A549 (cell line): ENCODE data around the gene ZNF471. TPM values are rescaled to one million over a fixed set of nuclear protein-coding genes. Genes with fewer than 3 reads are reported as not detected.

Experiments used
- ATAC-seq, 2 experiments: fragments of 200-7000 bp in 1 of 2; fragments of >200 bp in 1 of 2; cut with Nextera tagmentation in 1 of 2; cut with Tn5 transposase in 1 of 2; 3 replicates each; pipeline versions ENCODE4 v1.8.0 to v1.9.1; 2018 to 2020; ENCODE audit warnings: mild to moderate bottlenecking in 1 of 2, moderate library complexity in 1 of 2
- CTCF ChIA-PET: fragments of 300-600 bp; sonication (Branson Sonifier 250); formaldehyde crosslinking; extraction: SDS; loops from one replicate; lab custom pipeline; 2021; ENCODE audit warnings: antibody characterized with exemption, inconsistent platforms; lab: Yijun Ruan, JAX
- POLR2A ChIA-PET: fragments of 350-600 bp; formaldehyde crosslinking; extraction: SDS; loops from one replicate; lab custom pipeline; 2021; ENCODE audit warnings: antibody characterized with exemption, inconsistent platforms; lab: Yijun Ruan, JAX
- DNase-seq, 2 experiments: peaks; one replicate each; pipeline versions ENCODE4 v3.0.0 to v3.0.0-alpha.2; 2011 to 2016; ENCODE audit warnings: low read depth in 1 of 2, low spot score in 1 of 2
- FAIRE-seq: peaks from 2 replicates; lab custom pipeline; 2011; peaks lifted over from hg19 to GRCh38; lab: Jason Lieb, UNC
- H3K27ac ChIP-seq, 2 experiments: fragments of >200 bp; sonication (Bioruptor Twin); formaldehyde crosslinking; 3 replicates each; pipeline ENCODE4 v1.5.1; 2016 to 2017
- H3K4me1 ChIP-seq: fragments of >200 bp; sonication (Bioruptor Twin); formaldehyde crosslinking; 3 replicates; pipeline ENCODE4 v1.6.1; 2016
- H3K4me2 ChIP-seq: fragments of >200 bp; sonication (Bioruptor Twin); formaldehyde crosslinking; 3 replicates; pipeline ENCODE4 v1.6.1; 2016
- H3K4me3 ChIP-seq: fragments of >200 bp; sonication (Bioruptor Twin); formaldehyde crosslinking; 3 replicates; pipeline ENCODE4 v1.5.1; 2016
- H3K9me3 ChIP-seq: fragments of >200 bp; sonication (Bioruptor Twin); formaldehyde crosslinking; 3 replicates; pipeline ENCODE4 v1.6.1; 2016
- CBX8 ChIP-seq: fragments of 200-600 bp; sonication (generic); IDR thresholded peaks from 2 replicates; pipeline ENCODE4 v1.6.1; 2016
- CEBPB ChIP-seq, 2 experiments: fragments of >200 bp in 1 of 2; sonication (Bioruptor Twin) in 1 of 2; formaldehyde crosslinking in 1 of 2; IDR thresholded peaks; 2 replicates each; pipeline ENCODE4 v1.6.1; 2012 to 2016
- EP300 ChIP-seq, 2 experiments: fragments of >200 bp; sonication (Bioruptor Twin); formaldehyde crosslinking; IDR thresholded peaks; 2 replicates in 1 of 2; 3 replicates in 1 of 2; pipeline ENCODE4 v1.6.1; 2016 to 2017
- ESRRA ChIP-seq: fragments of 150-350 bp; IDR thresholded peaks from 2 replicates; pipeline ENCODE4 v1.6.1; 2014; ENCODE audit warnings: mild to moderate bottlenecking, low read length, borderline replicate concordance
- FOSL2 ChIP-seq, 2 experiments: fragments of 450-650 bp in 1 of 2; fragments of >200 bp in 1 of 2; sonication (Bioruptor Twin) in 1 of 2; formaldehyde crosslinking; IDR thresholded peaks; 2 replicates each; pipeline versions ENCODE4 v1.5.0 to v1.6.1; 2016 to 2020; ENCODE audit warnings: mild to moderate bottlenecking in 1 of 2, moderate library complexity in 1 of 2
- HDAC2 ChIP-seq: fragments of 200-600 bp; sonication (generic); IDR thresholded peaks from 2 replicates; pipeline ENCODE4 v1.6.1; 2016
- HEYL ChIP-seq: fragments of 250-450 bp; sonication (Bioruptor Pico); IDR thresholded peaks from 2 replicates; pipeline ENCODE4 v1.8.0; 2021; ENCODE audit warnings: mild to moderate bottlenecking, moderate library complexity
- HOXA7 ChIP-seq: fragments of 250-450 bp; sonication (Bioruptor Pico); IDR thresholded peaks from 2 replicates; pipeline ENCODE4 v1.5.0; 2020; ENCODE audit warnings: mild to moderate bottlenecking, moderate library complexity
- HOXB13 ChIP-seq: fragments of 250-450 bp; sonication (Bioruptor Pico); IDR thresholded peaks from 2 replicates; pipeline ENCODE4 v1.5.0; 2020; ENCODE audit warnings: low read depth, mild to moderate bottlenecking, moderate library complexity
- JUN ChIP-seq, 2 experiments: fragments of >200 bp; sonication (Bioruptor Twin); formaldehyde crosslinking; IDR thresholded peaks; 2 replicates in 1 of 2; 3 replicates in 1 of 2; pipeline ENCODE4 v1.6.1; 2016 to 2017
- JUNB ChIP-seq: fragments of >200 bp; sonication (Bioruptor Twin); formaldehyde crosslinking; IDR thresholded peaks from 2 replicates; pipeline ENCODE4 v1.6.1; 2016
- KDM5A ChIP-seq: fragments of 200-600 bp; sonication (generic); IDR thresholded peaks from 2 replicates; pipeline ENCODE4 v1.6.1; 2016; ENCODE audit warnings: antibody characterized with exemption, mild to moderate bottlenecking
- MAFK ChIP-seq: fragments of 450-650 bp; IDR thresholded peaks from 2 replicates; pipeline ENCODE4 v1.6.1; 2014; ENCODE audit not compliant: partially characterized antibody
- MAZ ChIP-seq: fragments of 150-350 bp; IDR thresholded peaks from 2 replicates; pipeline ENCODE4 v1.6.1; 2014; ENCODE audit warnings: antibody characterized with exemption, low read depth, low read length, borderline replicate concordance
- MYC ChIP-seq: IDR thresholded peaks from 2 replicates; pipeline ENCODE4 v1.6.1; 2012; ENCODE audit warnings: mild to moderate bottlenecking, inconsistent platforms, low read length, improper control_type of control experiment, borderline replicate concordance
- NR3C1 ChIP-seq: fragments of >200 bp; sonication (Bioruptor Twin); formaldehyde crosslinking; IDR thresholded peaks from 3 replicates; pipeline ENCODE4 v1.6.1; 2017
- POLR2AphosphoS2 ChIP-seq: conservative IDR thresholded peaks from 2 replicates; pipeline ENCODE4 v1.6.1; 2012; ENCODE audit warnings: low read length, improper control_type of control experiment, inconsistent platforms
- RAD21 ChIP-seq, 2 experiments: fragments of >200 bp in 1 of 2; sonication (Bioruptor Twin) in 1 of 2; formaldehyde crosslinking in 1 of 2; IDR thresholded peaks in 1 of 2; conservative IDR thresholded peaks in 1 of 2; 2 replicates in 1 of 2; 3 replicates in 1 of 2; pipeline ENCODE4 v1.6.1; 2012 to 2018; ENCODE audit warnings: inconsistent platforms in 1 of 2
- RNF2 ChIP-seq: fragments of 200-600 bp; sonication (generic); IDR thresholded peaks from 2 replicates; pipeline ENCODE4 v1.6.1; 2016; ENCODE audit warnings: low read depth, mild to moderate bottlenecking, antibody characterized with exemption, moderate library complexity, borderline replicate concordance
- SMC3 ChIP-seq: fragments of >200 bp; sonication (Bioruptor Twin); formaldehyde crosslinking; IDR thresholded peaks from 3 replicates; pipeline ENCODE4 v1.6.1; 2018; ENCODE audit warnings: inconsistent platforms
- TP53 ChIP-seq: fragments of 250-450 bp; sonication (Bioruptor Pico); IDR thresholded peaks from 2 replicates; pipeline ENCODE4 v1.5.0; 2021; ENCODE audit warnings: mild to moderate bottlenecking, moderate library complexity
- ZC3H11A ChIP-seq: fragments of 450-650 bp; IDR thresholded peaks from 2 replicates; pipeline ENCODE4 v1.6.1; 2014; ENCODE audit warnings: antibody characterized with exemption, mild to moderate bottlenecking
- ZFP36 ChIP-seq: fragments of 450-650 bp; IDR thresholded peaks from 2 replicates; pipeline ENCODE4 v1.6.1; 2014; ENCODE audit warnings: borderline replicate concordance; ENCODE audit not compliant: partially characterized antibody
- ZNF302 ChIP-seq: fragments of 250-450 bp; sonication (Bioruptor Pico); IDR thresholded peaks from 2 replicates; pipeline ENCODE4 v1.9.0; 2021; ENCODE audit warnings: inconsistent platforms, mild to moderate bottlenecking, moderate library complexity
- WGBS: methylation state at CpG from one replicate; pipeline ENCODE4 v1.1.6; 2017; ENCODE audit errors: missing lambda C conversion rate; 5-methylcytosine and 5-hydroxymethylcytosine counted together
- polyA minus RNA-seq: library from RNA; depleted of rRNA, polyadenylated mRNA; stranded (reverse); fragments of >200 nt; gene quantifications from 2 replicates; pipeline ENCODE4 v1.2.3, GENCODE V29; 2011; rRNA and poly(A)+ RNA removed
- polyA plus RNA-seq, 4 experiments: library from polyadenylated mRNA; depleted of rRNA in 3 of 4; stranded (reverse); fragments of >200 nt; fragmentation: RNase III in 1 of 4; extraction: RNeasy Plus Mini Kit Qiagen cat#74134 plus additional on column Dnase treatment in 1 of 4; gene quantifications; 2 replicates in 3 of 4; 3 replicates in 1 of 4; pipeline ENCODE4 v1.2.3, GENCODE V29; 2011 to 2017
- TF ChIP-seq, protein P1 (sequence below): fragments of 450-650 bp; IDR thresholded peaks from 2 replicates; pipeline ENCODE4 v1.6.1; 2014; ENCODE audit warnings: antibody characterized with exemption
- TF ChIP-seq, protein P2 (sequence below): fragments of 150-350 bp; IDR thresholded peaks from 2 replicates; pipeline ENCODE4 v1.6.1; 2014; ENCODE audit warnings: low read depth, mild to moderate bottlenecking, low read length
- TF ChIP-seq, protein P3 (sequence below): fragments of 250-450 bp; sonication (Bioruptor Pico); IDR thresholded peaks from 2 replicates; pipeline ENCODE4 v1.5.0; 2020; ENCODE audit warnings: low read depth, mild to moderate bottlenecking, moderate library complexity
- TF ChIP-seq, protein P4 (sequence below): IDR thresholded peaks from 2 replicates; pipeline ENCODE4 v1.6.1; 2012

ZNF471 gene
- 0.18 and 0.20 TPM in 2 replicates for polyA plus RNA-seq (2011; rRNA removed)
- under 0.01 and 0.03 TPM in 2 replicates for polyA plus RNA-seq (2012; cell fraction: cytosol; rRNA removed)
- 0.04 and 0.07 TPM in 2 replicates for polyA plus RNA-seq (2012; cell fraction: nucleus; rRNA removed)
- 0.04 to 0.16 TPM (median 0.07 TPM) in 3 replicates for polyA plus RNA-seq (2017; fragmentation: RNase III; extraction: RNeasy Plus Mini Kit Qiagen cat#74134 plus additional on column Dnase treatment)
- 0.08 and 0.49 TPM in 2 replicates for polyA minus RNA-seq

DNA sequence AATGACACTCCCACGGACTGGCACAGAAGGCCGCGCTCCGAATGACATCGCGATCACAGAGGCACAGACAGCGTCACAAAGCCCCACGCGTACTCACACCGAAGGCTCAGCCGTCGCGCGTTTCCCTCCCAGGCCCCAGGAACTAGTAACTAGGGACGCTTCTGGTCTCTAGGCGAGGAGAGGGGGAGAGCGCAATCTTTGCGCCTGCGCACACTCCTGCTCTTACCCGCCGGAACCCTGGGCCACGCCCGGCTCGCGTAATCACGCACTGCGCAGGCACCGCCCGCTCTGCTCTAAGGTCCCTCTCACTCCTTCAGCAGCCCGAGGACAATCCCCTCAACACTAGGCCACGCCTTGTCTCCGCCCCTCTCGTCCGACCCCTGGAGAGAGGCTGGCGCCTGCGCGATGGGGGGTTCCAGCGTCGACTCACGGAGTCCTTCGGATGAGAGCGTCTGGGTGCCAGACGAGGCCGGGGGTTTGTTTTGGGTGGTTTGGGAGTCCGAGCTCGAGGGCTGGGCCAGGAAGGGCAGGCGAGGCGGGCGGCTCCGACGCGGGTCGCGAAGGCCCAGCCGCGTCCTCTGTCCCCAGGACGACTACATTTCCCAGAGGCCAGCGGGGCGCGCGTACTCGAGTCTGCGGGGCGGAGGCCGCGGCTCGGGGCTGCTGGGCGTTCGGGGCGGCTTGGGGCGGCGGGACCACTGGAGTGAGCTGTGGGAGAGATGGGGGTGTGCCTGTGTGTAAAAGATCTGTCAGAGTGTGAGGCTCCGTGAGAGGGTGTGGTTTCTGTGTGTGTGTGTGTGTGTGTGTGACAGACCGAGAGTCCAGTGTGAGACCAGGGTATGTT lies at the start of gene ZNF471:
Gene ZNF471, plus strand, starts transcription at position 410 of the 844 bp plus-strand sequence. CDS start 3,717 bp downstream, outside the sequence.
- ATAC-seq (peak; percentile 64 to 96; a peak in 4 of 6 replicates), FAIRE-seq (no peak), DNase-seq (peak; percentile 4 to 79)
- TF ChIP-seq CEBPB (IDR thresholded peaks at IDR 0.05), result no peak
- no peak for TF ChIP-seq HOXB13
- TF ChIP-seq CBX8, result no peak
- no peak for TF ChIP-seq ZC3H11A
- TF ChIP-seq, protein P1, sequence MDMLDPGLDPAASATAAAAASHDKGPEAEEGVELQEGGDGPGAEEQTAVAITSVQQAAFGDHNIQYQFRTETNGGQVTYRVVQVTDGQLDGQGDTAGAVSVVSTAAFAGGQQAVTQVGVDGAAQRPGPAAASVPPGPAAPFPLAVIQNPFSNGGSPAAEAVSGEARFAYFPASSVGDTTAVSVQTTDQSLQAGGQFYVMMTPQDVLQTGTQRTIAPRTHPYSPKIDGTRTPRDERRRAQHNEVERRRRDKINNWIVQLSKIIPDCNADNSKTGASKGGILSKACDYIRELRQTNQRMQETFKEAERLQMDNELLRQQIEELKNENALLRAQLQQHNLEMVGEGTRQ, result no peak
- TF ChIP-seq JUNB, result no peak
- no peak for TF ChIP-seq RNF2
- no peak for TF ChIP-seq JUN (IDR thresholded peaks at IDR 0.05)
- 21% methylated on average over 46 of the region's 74 CpGs for WGBS
- Histone ChIP-seq H3K27ac (0 out of 6 replicates have a peak within 1 kb of the TSS, but pooled peaks of 1 of the 2 experiments have one; percentile 32), H3K9me3 (peaks cover 71% of the 10 kb centered on the region), H3K4me1 (no peaks in the 10 kb centered on the region), H3K4me2 (peak within 1 kb of the TSS; percentile 21; the same call in 1 of the 3 replicates), H3K4me3 (peak within 1 kb of the TSS; percentile 25; the same call in 2 of the 3 replicates)
- ChIA-PET POLR2A (no interaction called here), CTCF (no interaction called here)

DNA sequence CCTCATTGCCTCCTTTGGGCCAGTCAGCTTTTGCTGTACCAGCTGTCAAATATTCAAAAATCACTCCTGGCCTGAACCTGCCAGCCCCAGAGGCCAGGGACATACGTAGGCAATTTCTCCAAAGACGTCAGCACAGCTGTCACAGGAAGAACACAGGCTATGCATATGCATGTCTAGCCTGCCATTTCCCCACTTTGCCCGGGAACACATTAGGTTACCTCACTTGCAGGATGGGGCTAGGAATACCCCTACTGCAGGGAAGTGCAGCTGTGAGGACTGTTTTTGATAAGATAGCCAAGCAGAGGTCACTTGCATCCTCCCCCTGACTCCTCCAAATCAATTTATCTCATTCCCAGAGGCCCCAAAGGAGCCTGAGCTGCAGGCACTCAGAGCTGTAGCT lies 33.3 kb upstream of the ZNF471 start:
- no peaks in the 10 kb centered on the region for H3K4me1 ChIP-seq
- 5% methylated on average over 3 of the region's 3 CpGs for WGBS
- DNase-seq, result no peak
- H3K4me2 ChIP-seq, result no peak overlapping the region
- TF ChIP-seq ZFP36 (no peak), ZNF302 (CRISPR knock-in tag) (no peak), TP53 (CRISPR knock-in tag) (no peak), CEBPB (IDR thresholded peaks at IDR 0.05) (no peak), ESRRA (no peak), POLR2AphosphoS2 (no peak), EP300 (IDR thresholded peaks at IDR 0.05) (no peak), KDM5A (no peak), JUNB (no peak), MAZ (no peak), HOXB13 (no peak), HDAC2 (no peak), NR3C1 (no peak)
- TF ChIP-seq, protein P2, sequence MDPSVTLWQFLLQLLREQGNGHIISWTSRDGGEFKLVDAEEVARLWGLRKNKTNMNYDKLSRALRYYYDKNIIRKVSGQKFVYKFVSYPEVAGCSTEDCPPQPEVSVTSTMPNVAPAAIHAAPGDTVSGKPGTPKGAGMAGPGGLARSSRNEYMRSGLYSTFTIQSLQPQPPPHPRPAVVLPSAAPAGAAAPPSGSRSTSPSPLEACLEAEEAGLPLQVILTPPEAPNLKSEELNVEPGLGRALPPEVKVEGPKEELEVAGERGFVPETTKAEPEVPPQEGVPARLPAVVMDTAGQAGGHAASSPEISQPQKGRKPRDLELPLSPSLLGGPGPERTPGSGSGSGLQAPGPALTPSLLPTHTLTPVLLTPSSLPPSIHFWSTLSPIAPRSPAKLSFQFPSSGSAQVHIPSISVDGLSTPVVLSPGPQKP, result no peak
- POLR2A ChIA-PET, result no interaction called here
- CTCF ChIA-PET, result no interaction called here
- H3K27ac ChIP-seq, result no peak overlapping the region
- H3K9me3 ChIP-seq, result peaks cover 74% of the 10 kb centered on the region
- no peak for FAIRE-seq
- H3K4me3 ChIP-seq, result no peak overlapping the region
- no peak for ATAC-seq

DNA sequence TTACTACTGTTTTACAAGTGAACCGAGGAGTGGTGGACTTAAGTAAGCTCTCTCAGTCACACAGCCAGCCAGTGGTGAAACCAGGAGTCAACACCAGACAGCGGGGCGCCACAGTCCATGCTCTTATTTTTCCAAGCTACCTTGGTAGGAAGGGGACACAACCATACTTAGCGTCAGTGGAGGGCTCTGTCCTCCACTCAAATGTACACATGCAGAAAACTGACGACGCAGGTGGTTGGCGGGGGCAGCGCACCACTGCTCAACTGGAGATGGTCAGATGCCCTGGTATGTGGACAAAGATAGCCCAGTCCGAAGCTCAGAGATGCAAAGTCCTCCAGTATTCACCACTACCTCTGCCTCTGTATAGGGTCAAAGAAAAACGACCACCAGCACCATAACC lies 31.6 kb upstream of the ZNF471 start:
- no peak for FAIRE-seq
- no peak for TF ChIP-seq FOSL2 (IDR thresholded peaks at IDR 0.05)
- TF ChIP-seq FOSL2 (CRISPR knock-in tag; IDR thresholded peaks at IDR 0.05), result no peak
- TF ChIP-seq HOXA7 (CRISPR knock-in tag), result no peak
- TF ChIP-seq, protein P3, sequence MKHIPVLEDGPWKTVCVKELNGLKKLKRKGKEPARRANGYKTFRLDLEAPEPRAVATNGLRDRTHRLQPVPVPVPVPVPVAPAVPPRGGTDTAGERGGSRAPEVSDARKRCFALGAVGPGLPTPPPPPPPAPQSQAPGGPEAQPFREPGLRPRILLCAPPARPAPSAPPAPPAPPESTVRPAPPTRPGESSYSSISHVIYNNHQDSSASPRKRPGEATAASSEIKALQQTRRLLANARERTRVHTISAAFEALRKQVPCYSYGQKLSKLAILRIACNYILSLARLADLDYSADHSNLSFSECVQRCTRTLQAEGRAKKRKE, result no peak
- TF ChIP-seq TP53 (CRISPR knock-in tag), result no peak
- no peak for TF ChIP-seq RAD21 (conservative IDR thresholded peaks at IDR 0.05 in 1 of 2, IDR thresholded peaks at IDR 0.05 in 1 of 2)
- TF ChIP-seq JUN (IDR thresholded peaks at IDR 0.05), result no peak
- no peak for TF ChIP-seq NR3C1
- TF ChIP-seq, protein P4, sequence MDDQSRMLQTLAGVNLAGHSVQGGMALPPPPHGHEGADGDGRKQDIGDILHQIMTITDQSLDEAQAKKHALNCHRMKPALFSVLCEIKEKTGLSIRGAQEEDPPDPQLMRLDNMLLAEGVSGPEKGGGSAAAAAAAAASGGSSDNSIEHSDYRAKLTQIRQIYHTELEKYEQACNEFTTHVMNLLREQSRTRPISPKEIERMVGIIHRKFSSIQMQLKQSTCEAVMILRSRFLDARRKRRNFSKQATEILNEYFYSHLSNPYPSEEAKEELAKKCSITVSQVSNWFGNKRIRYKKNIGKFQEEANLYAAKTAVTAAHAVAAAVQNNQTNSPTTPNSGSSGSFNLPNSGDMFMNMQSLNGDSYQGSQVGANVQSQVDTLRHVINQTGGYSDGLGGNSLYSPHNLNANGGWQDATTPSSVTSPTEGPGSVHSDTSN, result no peak
- TF ChIP-seq SMC3, result no peak
- TF ChIP-seq HEYL (CRISPR knock-in tag), result no peak
- TF ChIP-seq MYC, result no peak
- no peak for TF ChIP-seq MAFK
- TF ChIP-seq CBX8, result no peak
- TF ChIP-seq, all 56 proteins: peak for 0

More for the DNA sequence above, 31.6 kb upstream of the ZNF471 start:
- Histone ChIP-seq H3K27ac (no peak overlapping the region), H3K4me1 (no peaks in the 10 kb centered on the region), H3K4me2 (no peak overlapping the region), H3K4me3 (no peak overlapping the region), H3K9me3 (peaks cover 69% of the 10 kb centered on the region)
- ATAC-seq (no peak), DNase-seq (no peak)
- ChIA-PET POLR2A (no interaction called here), CTCF (no interaction called here)
- 21% methylated on average over 10 of the region's 10 CpGs for WGBS
